HEK293 (cell line): ENCODE results near the gene LY6G6F.

Source experiments
- CTCF ChIA-PET: fragments of 350-600 bp; formaldehyde crosslinking; extraction: SDS; loops from one replicate; lab custom pipeline; 2021; ENCODE audit warnings: antibody characterized with exemption; lab: Yijun Ruan, JAX
- POLR2A ChIA-PET: fragments of 300-600 bp; formaldehyde crosslinking; extraction: SDS; loops from one replicate; lab custom pipeline; 2020; ENCODE audit warnings: antibody characterized with exemption, inconsistent platforms; lab: Yijun Ruan, JAX
- H3K27ac ChIP-seq: fragments of 200-500 bp; sonication (Bioruptor generic); 2 replicates; pipeline ENCODE4 v1.5.1; 2014; ENCODE audit warnings: low read depth, low read length, control low read depth, inconsistent platforms; ENCODE audit errors: extremely low read depth
- H3K36me3 ChIP-seq, 2 experiments: fragments of 200-500 bp in 1 of 2; sonication (Bioruptor generic) in 1 of 2; 1 replicate in 1 of 2; 2 replicates in 1 of 2; pipeline ENCODE4 v1.5.1; 2014 to 2017; ENCODE audit warnings: inconsistent platforms in 2 of 2, low read length in 2 of 2; ENCODE audit not compliant: control insufficient read depth in 2 of 2, insufficient read depth in 1 of 2
- H3K4me1 ChIP-seq: fragments of 200-500 bp; sonication (Bioruptor generic); 2 replicates; pipeline ENCODE4 v1.5.1; 2014; ENCODE audit warnings: mild to moderate bottlenecking, low read length, inconsistent platforms; ENCODE audit not compliant: control insufficient read depth, insufficient read depth
- H3K4me3 ChIP-seq: 2 replicates; pipeline ENCODE4 v1.5.1; 2011; ENCODE audit warnings: low read depth, mild to moderate bottlenecking, control low read depth, low read length, moderate library complexity
- H3K9me3 ChIP-seq: fragments of 200-500 bp; sonication (Bioruptor generic); 2 replicates; pipeline ENCODE4 v1.5.1; 2014; ENCODE audit warnings: low read depth, low read length, inconsistent platforms; ENCODE audit not compliant: control insufficient read depth, insufficient read depth
- KLF1 ChIP-seq: fragments of 450-650 bp; formaldehyde crosslinking; IDR thresholded peaks from 2 replicates; pipeline ENCODE4 v1.5.1; 2016; ENCODE audit warnings: missing biosample characterization, missing genetic modification characterization
- KLF10 ChIP-seq: fragments of 450-650 bp; IDR thresholded peaks from 2 replicates; pipeline ENCODE4 v1.5.1; 2018; ENCODE audit warnings: missing biosample characterization, mild to moderate bottlenecking, missing genetic modification characterization
- KLF16 ChIP-seq: fragments of 450-650 bp; formaldehyde crosslinking; IDR thresholded peaks from 2 replicates; pipeline ENCODE4 v1.5.1; 2017; ENCODE audit warnings: missing biosample characterization, missing genetic modification characterization
- WT1 ChIP-seq: fragments of 450-650 bp; formaldehyde crosslinking; IDR thresholded peaks from 2 replicates; pipeline ENCODE4 v1.5.1; 2016; ENCODE audit warnings: missing biosample characterization, missing genetic modification characterization
- ZNF114 ChIP-seq: fragments of 450-650 bp; formaldehyde crosslinking; IDR thresholded peaks from 2 replicates; pipeline ENCODE4 v1.5.0; 2017; ENCODE audit warnings: missing biosample characterization, missing genetic modification characterization
- ZNF223 ChIP-seq: fragments of 450-650 bp; formaldehyde crosslinking; IDR thresholded peaks from 2 replicates; pipeline ENCODE4 v1.5.1; 2016; ENCODE audit warnings: missing biosample characterization, missing genetic modification characterization
- ZNF239 ChIP-seq: fragments of 450-650 bp; formaldehyde crosslinking; IDR thresholded peaks from 2 replicates; pipeline ENCODE4 v1.5.1; 2016; ENCODE audit warnings: missing biosample characterization, missing genetic modification characterization
- ZNF292 ChIP-seq: fragments of 450-650 bp; formaldehyde crosslinking; IDR thresholded peaks from 2 replicates; pipeline ENCODE4 v1.5.1; 2016; ENCODE audit warnings: low read depth, missing biosample characterization, missing genetic modification characterization, borderline replicate concordance
- ZNF302 ChIP-seq: fragments of 450-650 bp; formaldehyde crosslinking; IDR thresholded peaks from 2 replicates; pipeline ENCODE4 v1.5.1; 2016; ENCODE audit warnings: missing biosample characterization, missing genetic modification characterization, low read depth
- ZNF311 ChIP-seq: fragments of 450-650 bp; formaldehyde crosslinking; IDR thresholded peaks from 2 replicates; pipeline ENCODE4 v1.5.1; 2017; ENCODE audit warnings: missing biosample characterization, missing genetic modification characterization, borderline replicate concordance
- ZNF354C ChIP-seq: fragments of 450-650 bp; formaldehyde crosslinking; IDR thresholded peaks from 2 replicates; pipeline ENCODE4 v1.5.1; 2016; ENCODE audit warnings: missing biosample characterization, missing genetic modification characterization, low read depth, borderline replicate concordance
- ZNF514 ChIP-seq: fragments of 450-650 bp; formaldehyde crosslinking; IDR thresholded peaks from 2 replicates; pipeline ENCODE4 v1.5.1; 2016; ENCODE audit warnings: missing biosample characterization, missing genetic modification characterization
- ZNF558 ChIP-seq: fragments of 450-650 bp; formaldehyde crosslinking; IDR thresholded peaks from 2 replicates; pipeline ENCODE4 v1.5.1; 2016; ENCODE audit warnings: missing biosample characterization, missing genetic modification characterization
- ZNF626 ChIP-seq: fragments of 450-650 bp; sonication (Bioruptor Pico); formaldehyde crosslinking; IDR thresholded peaks from 2 replicates; pipeline ENCODE4 v1.5.1; 2018; ENCODE audit warnings: missing biosample characterization, missing genetic modification characterization, inconsistent platforms
- ZNF658 ChIP-seq: fragments of 450-650 bp; formaldehyde crosslinking; IDR thresholded peaks from 2 replicates; pipeline ENCODE4; 2016; ENCODE audit warnings: missing biosample characterization, missing genetic modification characterization
- ZNF660 ChIP-seq: fragments of 450-650 bp; IDR thresholded peaks from 2 replicates; pipeline ENCODE4 v1.5.1; 2018; ENCODE audit warnings: missing biosample characterization, mild to moderate bottlenecking, missing genetic modification characterization
- ZNF791 ChIP-seq: fragments of 450-650 bp; formaldehyde crosslinking; IDR thresholded peaks from 2 replicates; pipeline ENCODE4 v1.5.1; 2016; ENCODE audit warnings: missing biosample characterization, missing genetic modification characterization
- ZSCAN23 ChIP-seq: fragments of 450-650 bp; formaldehyde crosslinking; IDR thresholded peaks from 2 replicates; pipeline ENCODE4 v1.5.1; 2016; ENCODE audit warnings: missing biosample characterization, missing genetic modification characterization
- ZSCAN30 ChIP-seq: fragments of 450-650 bp; IDR thresholded peaks from 2 replicates; pipeline ENCODE4 v1.5.1; 2018; ENCODE audit warnings: missing biosample characterization, mild to moderate bottlenecking, missing genetic modification characterization, moderate library complexity
- TF ChIP-seq, protein P1 (sequence below): fragments of 450-650 bp; formaldehyde crosslinking; conservative IDR thresholded peaks from 2 replicates; pipeline ENCODE4 v1.5.1; 2016; ENCODE audit warnings: low read depth, missing biosample characterization, missing genetic modification characterization
- TF ChIP-seq, protein P2 (sequence below): fragments of 450-650 bp; formaldehyde crosslinking; IDR thresholded peaks from 2 replicates; pipeline ENCODE4; 2016; ENCODE audit warnings: missing biosample characterization, missing genetic modification characterization
- TF ChIP-seq, protein P3 (sequence below): fragments of 450-650 bp; formaldehyde crosslinking; IDR thresholded peaks from 2 replicates; pipeline ENCODE4 v1.5.1; 2016; ENCODE audit warnings: missing biosample characterization, missing genetic modification characterization
- TF ChIP-seq, protein P4 (sequence below): fragments of 450-650 bp; formaldehyde crosslinking; IDR thresholded peaks from 2 replicates; pipeline ENCODE4 v1.5.1; 2016; ENCODE audit warnings: missing biosample characterization, missing genetic modification characterization

LY6G6F gene

DNA sequence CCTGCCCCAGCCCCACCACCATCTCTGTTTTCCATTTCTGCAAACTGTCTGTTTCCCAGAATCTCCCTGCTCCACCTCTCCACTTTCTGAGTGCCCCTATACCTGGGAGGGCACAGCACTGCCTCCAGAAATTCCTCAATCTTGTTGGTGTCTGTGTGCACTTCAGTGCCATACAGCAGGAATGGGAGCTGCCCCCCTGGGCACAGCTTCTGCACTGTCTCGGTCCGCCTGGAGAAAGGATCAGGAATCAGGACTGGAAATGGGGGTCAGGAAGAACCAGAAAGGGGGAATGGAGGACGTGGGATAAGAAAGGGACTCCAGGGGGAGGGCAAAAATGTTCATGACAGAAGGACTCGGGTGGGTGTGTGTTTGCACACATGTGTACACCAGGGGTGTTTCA lies 27.1 kb downstream of the LY6G6F start:
- no peak overlapping the region; the same call in 1 of the 2 replicates for H3K27ac ChIP-seq
- 0 out of 2 replicates have a peak, but pooled peaks have one; percentile 3 for TF ChIP-seq ZNF292 (tag by site-specific recombination)
- no peak for TF ChIP-seq ZNF311 (tag by site-specific recombination)
- TF ChIP-seq ZNF302 (tag by site-specific recombination) = no peak
- no peak overlapping the region for H3K4me3 ChIP-seq
- H3K4me1 ChIP-seq = peaks cover 26% of the 10 kb centered on the region
- POLR2A ChIA-PET = interaction anchor here (0.8 to 2.3 kb wide), 3 partner anchors 29 to 94 kb away, joined by 3 to 10 read pairs (median 3); partner anchors contain the start of genes HSPA1B and VARS1
- peaks cover 12 to 39% of the 10 kb centered on the region in 2 experiments; a peak in 2 of 3 replicates for H3K36me3 ChIP-seq
- H3K9me3 ChIP-seq = no peaks in the 10 kb centered on the region
- CTCF ChIA-PET = interaction anchor here (0.9 to 1.2 kb wide), 2 partner anchors 36 to 129 kb away, joined by 3 to 4 read pairs; no protein-coding TSS in a partner anchor

DNA sequence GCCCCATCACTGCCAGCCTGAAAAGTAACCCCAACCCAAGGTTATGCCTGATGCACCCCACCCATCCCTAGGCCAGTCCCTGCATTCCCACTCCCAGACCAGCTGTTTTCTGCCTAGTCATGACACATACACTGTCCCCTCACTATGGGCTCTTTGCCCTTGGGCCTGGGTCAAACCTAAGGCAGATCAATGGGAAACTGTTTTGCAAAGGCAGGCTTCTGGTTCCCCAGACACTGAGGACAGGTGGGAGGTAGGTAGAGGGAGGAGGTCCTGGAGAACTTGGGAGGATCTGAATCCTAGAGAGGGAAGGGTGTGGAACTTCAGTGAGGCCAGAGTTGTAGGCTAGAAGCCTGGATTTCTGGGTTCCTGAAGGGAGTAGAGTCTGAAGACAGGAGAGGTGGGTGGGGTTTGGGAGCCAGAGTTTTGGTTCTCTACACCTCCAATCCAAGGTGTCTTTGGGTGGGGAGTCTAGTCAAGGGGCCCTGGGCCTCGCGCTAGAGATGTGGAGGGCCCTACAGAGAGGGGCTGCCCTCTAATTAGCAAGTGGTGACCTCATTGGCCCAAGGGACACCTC lies 27.7 kb downstream of the LY6G6F start:
- Histone ChIP-seq H3K4me3 (peak overlapping the region; percentile 64), H3K9me3 (no peaks in the 10 kb centered on the region), H3K36me3 (peaks cover 12 to 39% of the 10 kb centered on the region in 2 experiments; a peak in 2 of 3 replicates), H3K4me1 (peaks cover 30% of the 10 kb centered on the region), H3K27ac (peak overlapping the region; percentile 52)
- ChIA-PET CTCF (interaction anchor here (0.9 to 2.4 kb wide), 5 partner anchors 36 to 130 kb away, joined by 3 to 17 read pairs (median 4); partner anchors contain the start of gene LSM2), POLR2A (interaction anchor here (0.8 to 6.8 kb wide), 11 partner anchors 11 to 128 kb away, joined by 3 to 102 read pairs (median 6); partner anchors contain the start of genes ABHD16A, HSPA1B, LSM2 and MPIG6B)
- TF ChIP-seq KLF16 (tag by site-specific recombination) = no peak; the same call in 1 of the 2 replicates
- TF ChIP-seq ZNF626 (tag by site-specific recombination) = no peak
- 0 out of 2 replicates have a peak, but pooled peaks have one; percentile 87 for TF ChIP-seq KLF10 (tag by site-specific recombination)
- TF ChIP-seq WT1 (tag by site-specific recombination) = peak; percentile 78; the same call in 1 of the 2 replicates
- no peak for TF ChIP-seq ZNF223 (tag by site-specific recombination)
- TF ChIP-seq, protein P1, sequence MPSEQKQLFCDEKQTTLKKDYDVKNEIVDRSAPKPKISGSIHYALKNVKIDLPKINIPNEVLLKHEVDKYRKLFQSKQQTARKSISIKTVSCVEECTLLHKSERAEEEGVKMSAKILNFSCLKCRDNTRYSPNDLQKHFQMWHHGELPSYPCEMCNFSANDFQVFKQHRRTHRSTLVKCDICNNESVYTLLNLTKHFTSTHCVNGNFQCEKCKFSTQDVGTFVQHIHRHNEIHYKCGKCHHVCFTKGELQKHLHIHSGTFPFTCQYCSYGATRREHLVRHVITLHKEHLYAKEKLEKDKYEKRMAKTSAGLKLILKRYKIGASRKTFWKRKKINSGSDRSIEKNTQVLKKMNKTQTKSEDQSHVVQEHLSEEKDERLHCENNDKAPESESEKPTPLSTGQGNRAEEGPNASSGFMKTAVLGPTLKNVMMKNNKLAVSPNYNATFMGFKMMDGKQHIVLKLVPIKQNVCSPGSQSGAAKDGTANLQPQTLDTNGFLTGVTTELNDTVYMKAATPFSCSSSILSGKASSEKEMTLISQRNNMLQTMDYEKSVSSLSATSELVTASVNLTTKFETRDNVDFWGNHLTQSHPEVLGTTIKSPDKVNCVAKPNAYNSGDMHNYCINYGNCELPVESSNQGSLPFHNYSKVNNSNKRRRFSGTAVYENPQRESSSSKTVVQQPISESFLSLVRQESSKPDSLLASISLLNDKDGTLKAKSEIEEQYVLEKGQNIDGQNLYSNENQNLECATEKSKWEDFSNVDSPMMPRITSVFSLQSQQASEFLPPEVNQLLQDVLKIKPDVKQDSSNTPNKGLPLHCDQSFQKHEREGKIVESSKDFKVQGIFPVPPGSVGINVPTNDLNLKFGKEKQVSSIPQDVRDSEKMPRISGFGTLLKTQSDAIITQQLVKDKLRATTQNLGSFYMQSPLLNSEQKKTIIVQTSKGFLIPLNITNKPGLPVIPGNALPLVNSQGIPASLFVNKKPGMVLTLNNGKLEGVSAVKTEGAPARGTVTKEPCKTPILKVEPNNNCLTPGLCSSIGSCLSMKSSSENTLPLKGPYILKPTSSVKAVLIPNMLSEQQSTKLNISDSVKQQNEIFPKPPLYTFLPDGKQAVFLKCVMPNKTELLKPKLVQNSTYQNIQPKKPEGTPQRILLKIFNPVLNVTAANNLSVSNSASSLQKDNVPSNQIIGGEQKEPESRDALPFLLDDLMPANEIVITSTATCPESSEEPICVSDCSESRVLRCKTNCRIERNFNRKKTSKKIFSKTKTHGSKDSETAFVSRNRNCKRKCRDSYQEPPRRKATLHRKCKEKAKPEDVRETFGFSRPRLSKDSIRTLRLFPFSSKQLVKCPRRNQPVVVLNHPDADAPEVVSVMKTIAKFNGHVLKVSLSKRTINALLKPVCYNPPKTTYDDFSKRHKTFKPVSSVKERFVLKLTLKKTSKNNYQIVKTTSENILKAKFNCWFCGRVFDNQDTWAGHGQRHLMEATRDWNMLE (tag by site-specific recombination) = no peak
- no peak for TF ChIP-seq ZNF239 (tag by site-specific recombination)
- TF ChIP-seq ZNF514 (tag by site-specific recombination) = no peak
- no peak for TF ChIP-seq ZNF791 (tag by site-specific recombination)
- TF ChIP-seq ZNF660 (tag by site-specific recombination) = peak; percentile 83; the same call in 1 of the 2 replicates
- no peak for TF ChIP-seq ZNF114 (tag by site-specific recombination)
- 0 out of 2 replicates have a peak, but pooled peaks have one; percentile 13 for TF ChIP-seq ZSCAN23 (tag by site-specific recombination)
- TF ChIP-seq, protein P2, sequence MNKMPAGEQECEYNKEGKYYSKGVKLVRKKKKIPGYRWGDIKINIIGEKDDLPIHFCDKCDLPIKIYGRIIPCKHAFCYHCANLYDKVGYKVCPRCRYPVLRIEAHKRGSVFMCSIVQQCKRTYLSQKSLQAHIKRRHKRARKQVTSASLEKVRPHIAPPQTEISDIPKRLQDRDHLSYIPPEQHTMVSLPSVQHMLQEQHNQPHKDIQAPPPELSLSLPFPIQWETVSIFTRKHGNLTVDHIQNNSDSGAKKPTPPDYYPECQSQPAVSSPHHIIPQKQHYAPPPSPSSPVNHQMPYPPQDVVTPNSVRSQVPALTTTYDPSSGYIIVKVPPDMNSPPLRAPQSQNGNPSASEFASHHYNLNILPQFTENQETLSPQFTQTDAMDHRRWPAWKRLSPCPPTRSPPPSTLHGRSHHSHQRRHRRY = no peak
- no peak for TF ChIP-seq ZNF558 (tag by site-specific recombination)
- TF ChIP-seq ZNF658 (tag by site-specific recombination) = no peak
- no peak; the same call in 1 of the 2 replicates for TF ChIP-seq ZSCAN30 (tag by site-specific recombination)
- TF ChIP-seq KLF1 (tag by site-specific recombination) = no peak
- no peak for TF ChIP-seq ZNF354C (tag by site-specific recombination)
- TF ChIP-seq, protein P3, sequence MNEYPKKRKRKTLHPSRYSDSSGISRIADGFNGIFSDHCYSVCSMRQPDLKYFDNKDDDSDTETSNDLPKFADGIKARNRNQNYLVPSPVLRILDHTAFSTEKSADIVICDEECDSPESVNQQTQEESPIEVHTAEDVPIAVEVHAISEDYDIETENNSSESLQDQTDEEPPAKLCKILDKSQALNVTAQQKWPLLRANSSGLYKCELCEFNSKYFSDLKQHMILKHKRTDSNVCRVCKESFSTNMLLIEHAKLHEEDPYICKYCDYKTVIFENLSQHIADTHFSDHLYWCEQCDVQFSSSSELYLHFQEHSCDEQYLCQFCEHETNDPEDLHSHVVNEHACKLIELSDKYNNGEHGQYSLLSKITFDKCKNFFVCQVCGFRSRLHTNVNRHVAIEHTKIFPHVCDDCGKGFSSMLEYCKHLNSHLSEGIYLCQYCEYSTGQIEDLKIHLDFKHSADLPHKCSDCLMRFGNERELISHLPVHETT (tag by site-specific recombination) = peak; percentile 58; the same call in 1 of the 2 replicates
- TF ChIP-seq, protein P4, sequence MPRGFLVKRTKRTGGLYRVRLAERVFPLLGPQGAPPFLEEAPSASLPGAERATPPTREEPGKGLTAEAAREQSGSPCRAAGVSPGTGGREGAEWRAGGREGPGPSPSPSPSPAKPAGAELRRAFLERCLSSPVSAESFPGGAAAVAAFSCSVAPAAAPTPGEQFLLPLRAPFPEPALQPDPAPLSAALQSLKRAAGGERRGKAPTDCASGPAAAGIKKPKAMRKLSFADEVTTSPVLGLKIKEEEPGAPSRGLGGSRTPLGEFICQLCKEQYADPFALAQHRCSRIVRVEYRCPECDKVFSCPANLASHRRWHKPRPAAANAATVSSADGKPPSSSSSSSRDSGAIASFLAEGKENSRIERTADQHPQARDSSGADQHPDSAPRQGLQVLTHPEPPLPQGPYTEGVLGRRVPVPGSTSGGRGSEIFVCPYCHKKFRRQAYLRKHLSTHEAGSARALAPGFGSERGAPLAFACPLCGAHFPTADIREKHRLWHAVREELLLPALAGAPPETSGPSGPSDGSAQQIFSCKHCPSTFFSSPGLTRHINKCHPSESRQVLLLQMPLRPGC = 0 out of 2 replicates have a peak, but pooled peaks have one; percentile 33
